Esophagus muscularis mucosa (tissue), 4 donors: ENCODE measurements around the gene RRM1.

Source experiments
- EP300 ChIP-seq: sonication (generic); formaldehyde crosslinking; IDR thresholded peaks from one replicate; pipeline ENCODE4 v1.6.1; 2017; ENCODE audit warnings: antibody characterized with exemption
- POLR2AphosphoS5 ChIP-seq, 2 donors: sonication (generic); formaldehyde crosslinking; IDR thresholded peaks; one replicate each; pipeline ENCODE4 v1.6.1; 2017; ENCODE audit warnings: antibody characterized with exemption in 2 of 2
- TF ChIP-seq, protein P1 (sequence below), 3 experiments: fragments of 200-600 bp in 2 of 3; fragments of 450-650 bp in 1 of 3; sonication (generic) in 2 of 3; IDR thresholded peaks; one replicate each; pipeline ENCODE4 v1.5.1; 2017 to 2019; ENCODE audit warnings: antibody characterized with exemption in 3 of 3, mild to moderate bottlenecking in 2 of 3, moderate library complexity in 1 of 3

DNA sequence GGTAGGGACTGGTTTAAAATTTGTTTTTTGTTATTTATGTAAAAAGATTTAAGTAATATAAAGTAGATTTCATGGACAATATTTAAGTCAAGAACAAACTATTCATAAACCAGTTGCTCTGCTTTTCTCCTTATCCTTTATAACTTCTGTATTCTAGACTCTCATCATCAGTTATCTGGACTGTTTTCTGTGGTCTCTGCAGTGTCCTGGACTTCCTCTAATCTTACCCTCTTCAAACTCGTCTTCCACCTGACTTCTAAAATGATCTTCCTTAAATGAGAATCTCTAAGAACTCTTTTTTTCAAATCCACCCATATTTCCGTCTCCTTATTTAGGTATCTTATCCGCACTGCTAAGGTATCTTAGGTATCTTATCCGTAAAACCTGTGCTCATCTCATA lies 8.1 kb downstream of the RRM1 start:
- TF ChIP-seq, protein P1, sequence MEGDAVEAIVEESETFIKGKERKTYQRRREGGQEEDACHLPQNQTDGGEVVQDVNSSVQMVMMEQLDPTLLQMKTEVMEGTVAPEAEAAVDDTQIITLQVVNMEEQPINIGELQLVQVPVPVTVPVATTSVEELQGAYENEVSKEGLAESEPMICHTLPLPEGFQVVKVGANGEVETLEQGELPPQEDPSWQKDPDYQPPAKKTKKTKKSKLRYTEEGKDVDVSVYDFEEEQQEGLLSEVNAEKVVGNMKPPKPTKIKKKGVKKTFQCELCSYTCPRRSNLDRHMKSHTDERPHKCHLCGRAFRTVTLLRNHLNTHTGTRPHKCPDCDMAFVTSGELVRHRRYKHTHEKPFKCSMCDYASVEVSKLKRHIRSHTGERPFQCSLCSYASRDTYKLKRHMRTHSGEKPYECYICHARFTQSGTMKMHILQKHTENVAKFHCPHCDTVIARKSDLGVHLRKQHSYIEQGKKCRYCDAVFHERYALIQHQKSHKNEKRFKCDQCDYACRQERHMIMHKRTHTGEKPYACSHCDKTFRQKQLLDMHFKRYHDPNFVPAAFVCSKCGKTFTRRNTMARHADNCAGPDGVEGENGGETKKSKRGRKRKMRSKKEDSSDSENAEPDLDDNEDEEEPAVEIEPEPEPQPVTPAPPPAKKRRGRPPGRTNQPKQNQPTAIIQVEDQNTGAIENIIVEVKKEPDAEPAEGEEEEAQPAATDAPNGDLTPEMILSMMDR (IDR thresholded peaks at IDR 0.05): no peak
- TF ChIP-seq POLR2AphosphoS5 (IDR thresholded peaks at IDR 0.05): no peak
- TF ChIP-seq EP300: no peak
